ENCODE measurements around the gene GPR75. TPM values are rescaled to one million over a fixed set of nuclear protein-coding genes. Genes with fewer than 3 reads are reported as not detected.
A peak's percentile ranks its signal among the peaks of the same experiment; 100 is the strongest.

The GPR75 gene
- total RNA-seq, 1 donor from 2014 or later, result 1.1 TPM

DNA sequence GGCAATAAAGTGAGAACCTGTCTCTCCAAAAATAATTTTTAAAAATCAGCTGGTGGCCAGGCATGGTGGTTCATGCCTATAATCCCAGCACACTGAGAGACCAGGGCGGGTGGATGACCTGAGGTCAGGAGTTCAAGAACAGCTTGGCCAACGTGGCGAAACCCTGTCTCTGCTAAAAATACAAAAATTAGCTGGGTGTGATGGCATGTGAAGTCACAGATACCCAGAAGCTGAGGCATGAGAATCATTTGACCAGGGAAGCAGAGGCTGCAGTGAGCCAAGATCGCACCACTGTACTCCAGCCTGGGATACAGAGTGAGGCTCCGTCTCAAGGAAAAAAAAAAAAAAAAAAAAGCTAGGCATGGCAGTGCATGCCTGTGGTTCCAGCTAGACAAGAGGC, 7.4 kb upstream of the GPR75 start:
- H3K36me3 Mint-ChIP-seq (ENCODE audit: low read depth), result peaks cover 20% of the 10 kb centered on the region
- no peaks in the 10 kb centered on the region for H3K9me3 Mint-ChIP-seq (ENCODE audit: low read depth)
- no peak overlapping the region for H3K4me3 Mint-ChIP-seq (ENCODE audit: unreplicated experiment)
- no peaks in the 10 kb centered on the region for H3K4me1 Mint-ChIP-seq (ENCODE audit: low read depth)
- no peak overlapping the region for H3K27ac Mint-ChIP-seq (ENCODE audit: unreplicated experiment)
- no peak for DNase-seq (ENCODE audit: low spot score)
- TF ChIP-seq, protein P1, sequence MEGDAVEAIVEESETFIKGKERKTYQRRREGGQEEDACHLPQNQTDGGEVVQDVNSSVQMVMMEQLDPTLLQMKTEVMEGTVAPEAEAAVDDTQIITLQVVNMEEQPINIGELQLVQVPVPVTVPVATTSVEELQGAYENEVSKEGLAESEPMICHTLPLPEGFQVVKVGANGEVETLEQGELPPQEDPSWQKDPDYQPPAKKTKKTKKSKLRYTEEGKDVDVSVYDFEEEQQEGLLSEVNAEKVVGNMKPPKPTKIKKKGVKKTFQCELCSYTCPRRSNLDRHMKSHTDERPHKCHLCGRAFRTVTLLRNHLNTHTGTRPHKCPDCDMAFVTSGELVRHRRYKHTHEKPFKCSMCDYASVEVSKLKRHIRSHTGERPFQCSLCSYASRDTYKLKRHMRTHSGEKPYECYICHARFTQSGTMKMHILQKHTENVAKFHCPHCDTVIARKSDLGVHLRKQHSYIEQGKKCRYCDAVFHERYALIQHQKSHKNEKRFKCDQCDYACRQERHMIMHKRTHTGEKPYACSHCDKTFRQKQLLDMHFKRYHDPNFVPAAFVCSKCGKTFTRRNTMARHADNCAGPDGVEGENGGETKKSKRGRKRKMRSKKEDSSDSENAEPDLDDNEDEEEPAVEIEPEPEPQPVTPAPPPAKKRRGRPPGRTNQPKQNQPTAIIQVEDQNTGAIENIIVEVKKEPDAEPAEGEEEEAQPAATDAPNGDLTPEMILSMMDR (IDR thresholded peaks at IDR 0.05), result no peak
- H3K27me3 Mint-ChIP-seq (ENCODE audit: low read depth), result no peaks in the 10 kb centered on the region

DNA sequence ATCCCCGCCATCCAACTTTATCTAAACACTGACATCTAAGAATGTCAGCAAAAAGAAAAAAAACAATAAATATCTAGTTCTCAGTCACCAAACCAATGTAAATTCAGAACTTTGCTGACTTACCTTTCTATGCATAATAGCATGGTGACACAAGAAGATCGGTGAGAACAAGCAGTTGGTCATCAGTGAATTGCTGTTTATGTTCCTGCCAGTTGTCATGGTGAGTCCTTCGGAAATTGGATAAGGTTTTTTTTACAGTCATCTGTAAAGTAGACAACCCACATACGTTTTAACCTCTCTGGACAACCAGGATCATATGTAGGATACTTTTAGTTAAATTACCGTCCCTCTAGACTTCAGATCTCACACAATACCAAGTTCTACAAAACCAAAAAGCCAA, 6.2 kb upstream of the GPR75 start:
- Mint-ChIP-seq H3K4me1 (ENCODE audit: low read depth) (no peaks in the 10 kb centered on the region), H3K36me3 (ENCODE audit: low read depth) (peaks cover 20% of the 10 kb centered on the region), H3K27me3 (ENCODE audit: low read depth) (no peaks in the 10 kb centered on the region), H3K9me3 (ENCODE audit: low read depth) (no peaks in the 10 kb centered on the region), H3K4me3 (ENCODE audit: unreplicated experiment) (no peak overlapping the region), H3K27ac (ENCODE audit: unreplicated experiment) (peak overlapping the region; percentile 23)
- TF ChIP-seq, protein P1 (IDR thresholded peaks at IDR 0.05), result no peak
- no peak for DNase-seq (ENCODE audit: low spot score)

DNA sequence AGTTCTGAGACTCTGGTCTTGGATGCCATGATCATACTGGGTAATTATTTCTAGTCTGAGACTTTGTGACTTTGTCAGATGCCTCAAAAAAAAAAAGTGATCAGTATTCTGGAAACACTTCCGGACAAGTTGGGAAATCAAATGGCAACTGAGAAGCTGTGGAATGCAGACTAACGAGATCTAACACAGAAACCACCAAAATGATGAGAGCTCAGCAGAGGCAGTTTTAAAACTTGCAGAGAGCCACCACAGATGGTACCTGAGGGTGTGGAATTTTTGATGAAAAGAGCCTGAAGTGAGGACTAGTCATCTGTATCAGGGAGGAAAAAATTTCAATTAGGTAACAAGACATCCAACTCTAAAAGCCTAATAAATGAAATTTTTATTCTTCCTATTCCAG, 5.5 kb upstream of the GPR75 start:
- Mint-ChIP-seq H3K27me3 (ENCODE audit: low read depth) (no peaks in the 10 kb centered on the region), H3K4me1 (ENCODE audit: low read depth) (no peaks in the 10 kb centered on the region), H3K9me3 (ENCODE audit: low read depth) (no peaks in the 10 kb centered on the region), H3K36me3 (ENCODE audit: low read depth) (peaks cover 20% of the 10 kb centered on the region), H3K27ac (ENCODE audit: unreplicated experiment) (no peak overlapping the region), H3K4me3 (ENCODE audit: unreplicated experiment) (no peak overlapping the region)
- DNase-seq (ENCODE audit: low spot score), result no peak
- TF ChIP-seq, protein P1 (IDR thresholded peaks at IDR 0.05), result no peak

DNA sequence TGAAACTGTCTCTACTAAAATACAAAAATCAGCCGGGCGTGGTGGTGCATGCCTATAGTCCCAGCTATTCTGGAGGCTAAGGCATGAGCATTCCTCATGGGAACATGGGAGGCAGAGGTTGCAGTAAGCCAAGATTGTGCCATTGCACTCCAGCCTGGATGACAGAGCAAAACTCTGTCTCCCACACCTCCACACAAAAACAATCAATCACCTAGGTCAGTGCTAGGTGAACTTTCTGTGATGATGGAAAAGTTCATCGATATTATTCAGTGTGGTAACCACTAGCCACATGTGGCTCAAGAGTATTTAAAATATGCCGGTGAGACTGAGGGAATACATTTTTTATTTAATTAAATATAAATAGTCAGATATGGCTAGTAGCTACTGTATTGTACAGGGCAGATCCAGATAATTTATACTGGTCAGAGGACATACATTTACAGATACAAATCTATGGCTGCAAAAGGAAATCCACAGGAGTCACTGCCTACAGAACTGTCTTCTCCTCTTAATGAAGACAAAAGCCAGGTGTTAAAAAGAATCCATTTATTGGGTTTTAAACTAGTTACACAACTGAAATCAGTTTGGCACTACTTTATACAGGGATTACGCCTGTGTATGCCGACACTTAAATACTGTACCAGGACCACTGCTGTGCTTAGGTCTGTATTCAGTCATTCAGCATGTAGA, 3.9 kb upstream of the GPR75 start:
- Mint-ChIP-seq H3K4me1 (ENCODE audit: low read depth) (no peaks in the 10 kb centered on the region), H3K27ac (ENCODE audit: unreplicated experiment) (no peak overlapping the region), H3K9me3 (ENCODE audit: low read depth) (no peaks in the 10 kb centered on the region), H3K36me3 (ENCODE audit: low read depth) (peaks cover 20% of the 10 kb centered on the region), H3K4me3 (ENCODE audit: unreplicated experiment) (no peak overlapping the region), H3K27me3 (ENCODE audit: low read depth) (no peaks in the 10 kb centered on the region)
- DNase-seq (ENCODE audit: low spot score), result no peak
- TF ChIP-seq, protein P1 (IDR thresholded peaks at IDR 0.05), result no peak

DNA sequence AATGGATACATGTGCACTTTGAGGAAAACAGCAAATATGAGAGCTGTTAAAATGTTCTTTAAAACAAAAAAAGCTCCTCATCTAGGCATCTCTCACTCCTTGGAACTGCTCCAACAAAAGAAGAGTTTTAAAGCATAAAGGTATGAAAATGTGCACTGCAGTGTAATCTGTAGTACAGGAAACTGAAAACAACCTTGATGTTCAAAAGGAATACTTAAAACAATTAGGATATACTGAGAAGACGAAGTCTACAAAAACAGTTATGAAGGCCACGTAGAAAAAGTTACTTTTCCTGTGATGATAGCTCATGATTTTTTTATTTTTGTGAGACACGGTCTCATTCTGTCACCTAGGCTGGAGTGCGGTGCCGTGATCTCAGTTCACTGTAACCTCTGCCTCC, 2.1 kb upstream of the GPR75 start:
- Mint-ChIP-seq H3K27me3 (ENCODE audit: low read depth) (no peaks in the 10 kb centered on the region), H3K4me1 (ENCODE audit: low read depth) (no peaks in the 10 kb centered on the region), H3K9me3 (ENCODE audit: low read depth) (no peaks in the 10 kb centered on the region), H3K4me3 (ENCODE audit: unreplicated experiment) (no peak overlapping the region), H3K27ac (ENCODE audit: unreplicated experiment) (no peak overlapping the region), H3K36me3 (ENCODE audit: low read depth) (peaks cover 19% of the 10 kb centered on the region)
- TF ChIP-seq, protein P1 (IDR thresholded peaks at IDR 0.05), result no peak
- no peak for DNase-seq (ENCODE audit: low spot score)

Data from chondrocyte (in vitro differentiated cells).